HFF-Myc (cell line): ENCODE results near the gene COMMD4.

Experiments
- DNase-seq: peaks from one replicate; pipeline ENCODE4 v3.0.0-alpha.2; 2011; ENCODE audit warnings: low read depth; ENCODE audit errors: extremely low read depth
- H3K4me3 ChIP-seq: replicated peaks from 2 replicates; pipeline ENCODE4 v1.5.1; 2011; ENCODE audit warnings: low read depth, mild to moderate bottlenecking, control low read depth, low read length
- TF ChIP-seq, protein P1 (sequence below): IDR thresholded peaks from 2 replicates; pipeline ENCODE4 v1.5.1; 2012; ENCODE audit warnings: mild to moderate bottlenecking, low read depth, low read length, control low read depth; ENCODE audit errors: missing control alignments

The COMMD4 gene

DNA sequence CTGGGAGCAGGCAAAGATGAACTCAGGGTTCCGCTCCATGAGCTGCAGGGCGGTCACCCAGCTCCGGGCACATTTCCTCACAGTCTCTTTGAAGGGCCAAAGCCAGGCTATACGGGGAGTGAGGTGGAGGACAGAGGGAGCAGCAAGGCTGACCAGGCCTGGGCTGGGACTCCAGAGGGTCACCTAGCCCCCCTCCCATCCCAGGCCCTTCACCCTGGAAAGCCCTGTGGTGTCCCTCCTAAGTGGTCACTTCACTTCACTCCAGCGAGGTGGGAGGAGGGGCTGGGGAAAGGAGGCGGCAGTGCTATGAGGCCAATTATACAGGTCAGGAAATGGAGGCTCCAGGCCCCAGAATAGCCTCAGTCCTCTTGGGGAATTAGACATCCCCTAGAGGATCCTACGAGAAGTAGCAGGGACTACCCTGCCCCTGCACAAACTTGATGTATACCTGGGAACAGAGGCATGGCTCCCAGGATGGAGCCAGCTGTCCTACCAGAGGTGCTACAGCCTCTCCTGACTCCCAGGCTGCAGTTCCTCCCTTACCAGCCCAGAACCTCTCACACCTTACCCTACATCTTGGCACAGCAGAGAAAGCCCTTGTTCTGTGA, 26.9 kb downstream of the COMMD4 start:
- TF ChIP-seq, protein P1, sequence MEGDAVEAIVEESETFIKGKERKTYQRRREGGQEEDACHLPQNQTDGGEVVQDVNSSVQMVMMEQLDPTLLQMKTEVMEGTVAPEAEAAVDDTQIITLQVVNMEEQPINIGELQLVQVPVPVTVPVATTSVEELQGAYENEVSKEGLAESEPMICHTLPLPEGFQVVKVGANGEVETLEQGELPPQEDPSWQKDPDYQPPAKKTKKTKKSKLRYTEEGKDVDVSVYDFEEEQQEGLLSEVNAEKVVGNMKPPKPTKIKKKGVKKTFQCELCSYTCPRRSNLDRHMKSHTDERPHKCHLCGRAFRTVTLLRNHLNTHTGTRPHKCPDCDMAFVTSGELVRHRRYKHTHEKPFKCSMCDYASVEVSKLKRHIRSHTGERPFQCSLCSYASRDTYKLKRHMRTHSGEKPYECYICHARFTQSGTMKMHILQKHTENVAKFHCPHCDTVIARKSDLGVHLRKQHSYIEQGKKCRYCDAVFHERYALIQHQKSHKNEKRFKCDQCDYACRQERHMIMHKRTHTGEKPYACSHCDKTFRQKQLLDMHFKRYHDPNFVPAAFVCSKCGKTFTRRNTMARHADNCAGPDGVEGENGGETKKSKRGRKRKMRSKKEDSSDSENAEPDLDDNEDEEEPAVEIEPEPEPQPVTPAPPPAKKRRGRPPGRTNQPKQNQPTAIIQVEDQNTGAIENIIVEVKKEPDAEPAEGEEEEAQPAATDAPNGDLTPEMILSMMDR, result no peak
- H3K4me3 ChIP-seq, result no peak overlapping the region
- no peak for DNase-seq

DNA sequence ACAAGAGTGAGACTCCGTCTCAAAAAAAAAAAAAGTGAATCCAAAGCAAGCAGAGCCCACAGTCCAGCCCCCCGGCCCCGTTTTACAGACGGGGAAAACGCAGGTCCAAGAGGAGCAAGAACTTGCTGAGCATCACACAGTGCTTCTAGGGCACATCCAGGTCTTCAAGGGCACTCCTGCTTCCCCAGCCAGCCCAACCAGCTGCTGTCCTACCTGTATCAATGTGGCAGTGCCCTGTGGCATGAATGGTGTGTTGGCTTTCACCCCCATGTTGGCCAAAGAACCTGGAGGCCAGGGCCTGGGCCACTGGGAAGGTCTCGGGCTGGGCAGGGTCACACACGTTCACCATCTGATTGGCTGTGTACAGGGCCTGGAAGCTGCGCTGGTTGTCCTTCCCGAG, 27.9 kb downstream of the COMMD4 start:
- DNase-seq, result no peak
- TF ChIP-seq, protein P1, result no peak
- no peak overlapping the region for H3K4me3 ChIP-seq

DNA sequence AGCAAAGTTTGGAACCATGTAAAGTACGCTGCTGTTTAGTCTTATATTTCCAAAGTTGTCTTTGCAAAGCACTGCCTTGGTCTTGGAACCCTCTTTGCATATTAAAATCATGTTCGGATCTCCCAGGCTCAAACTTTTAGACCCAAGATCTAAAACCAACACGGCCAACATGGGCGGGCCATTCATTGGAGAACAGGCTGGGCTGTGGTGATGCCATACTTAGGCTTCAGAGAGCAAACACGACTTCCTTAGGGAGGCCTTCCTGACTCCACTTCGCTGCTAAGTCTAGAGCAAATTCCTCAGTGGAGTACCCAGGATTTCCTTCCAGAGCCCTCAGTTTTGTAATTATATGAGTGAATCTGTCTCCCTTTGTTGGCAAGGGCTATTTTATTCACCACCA, 29.0 kb downstream of the COMMD4 start:
- H3K4me3 ChIP-seq, result no peak overlapping the region
- TF ChIP-seq, protein P1, result no peak
- DNase-seq, result no peak

DNA sequence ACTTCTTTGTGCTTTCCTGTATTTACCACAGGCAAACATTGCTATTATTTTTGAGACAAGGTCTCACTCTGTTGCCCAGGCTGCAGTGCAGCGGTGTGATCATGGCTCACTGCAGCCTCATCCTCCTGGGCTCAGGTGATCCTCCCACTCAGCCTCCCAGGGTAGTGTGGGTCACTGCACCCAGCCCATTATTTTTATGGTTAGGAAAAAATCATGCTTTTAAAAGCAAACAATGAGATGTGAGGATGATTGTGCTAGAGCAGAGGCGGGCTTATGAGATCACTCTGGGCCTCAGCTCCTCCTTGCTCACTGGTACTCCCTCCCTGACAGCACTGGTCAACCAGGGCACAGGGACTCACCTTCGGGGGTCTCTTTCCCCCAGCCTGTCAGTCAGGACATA, 30.3 kb downstream of the COMMD4 start:
- DNase-seq, result no peak
- no peak overlapping the region for H3K4me3 ChIP-seq
- TF ChIP-seq, protein P1, result no peak

DNA sequence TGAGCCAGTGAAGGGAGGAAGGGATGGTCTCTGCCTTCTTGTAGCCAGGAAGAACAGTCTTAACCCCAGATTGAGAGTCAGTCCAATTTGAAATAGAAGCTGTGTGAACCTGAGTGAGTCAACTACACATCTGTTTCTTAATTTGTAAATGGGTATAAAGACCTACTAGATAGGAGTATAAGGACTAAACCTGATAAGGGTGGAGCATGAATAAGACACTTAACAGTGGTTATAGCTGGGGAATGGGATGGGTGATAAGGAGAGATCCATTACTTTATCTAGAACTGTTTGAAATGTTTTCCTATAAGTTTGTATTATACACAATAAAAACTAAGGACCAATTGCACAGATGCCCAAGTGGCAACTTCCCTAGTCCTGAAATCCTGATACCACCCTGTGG, 31.1 kb downstream of the COMMD4 start:
- no peak for DNase-seq
- TF ChIP-seq, protein P1, result no peak
- H3K4me3 ChIP-seq, result peak overlapping the region; percentile 86

DNA sequence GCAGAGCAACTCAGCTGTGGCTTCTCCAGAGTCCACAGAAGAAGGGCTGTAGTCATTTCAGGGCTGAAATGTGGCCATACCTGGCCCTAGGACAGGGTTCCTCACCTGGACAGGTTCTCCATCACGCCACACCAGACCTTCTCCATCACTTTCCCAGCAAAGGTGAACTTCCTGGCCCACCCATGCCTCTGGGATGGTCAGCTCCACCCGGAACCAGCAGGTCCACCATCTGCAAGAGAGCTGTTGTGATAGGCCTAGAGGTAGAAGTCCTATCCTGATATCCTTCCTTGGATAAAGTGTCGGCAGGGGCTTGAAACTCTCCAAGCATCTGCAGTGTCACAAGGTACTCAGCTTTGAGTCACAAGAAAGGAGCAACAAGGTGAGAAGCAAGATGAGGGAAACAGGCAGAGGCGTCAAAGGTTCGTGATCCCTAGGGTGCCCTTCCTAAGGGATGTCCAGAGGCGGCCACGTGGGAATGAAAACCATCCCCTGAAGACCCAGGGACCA, 31.6 kb downstream of the COMMD4 start:
- TF ChIP-seq, protein P1, result no peak
- H3K4me3 ChIP-seq, result peak overlapping the region; percentile 86
- DNase-seq, result no peak
